COLO668 (cell line): Measurements from ENCODE around the gene OR5J2.
"Not testable (repeated sequence)": the region's sequence is repeated elsewhere in the genome, so short reads cannot be mapped to it uniquely, and the experiment has no call there.

Experiments used
- DNase-seq: peaks from one replicate; lab custom pipeline; 2025; ENCODE audit not compliant: unreplicated experiment; lab: John Stamatoyannopoulos, UW

The OR5J2 gene

DNA sequence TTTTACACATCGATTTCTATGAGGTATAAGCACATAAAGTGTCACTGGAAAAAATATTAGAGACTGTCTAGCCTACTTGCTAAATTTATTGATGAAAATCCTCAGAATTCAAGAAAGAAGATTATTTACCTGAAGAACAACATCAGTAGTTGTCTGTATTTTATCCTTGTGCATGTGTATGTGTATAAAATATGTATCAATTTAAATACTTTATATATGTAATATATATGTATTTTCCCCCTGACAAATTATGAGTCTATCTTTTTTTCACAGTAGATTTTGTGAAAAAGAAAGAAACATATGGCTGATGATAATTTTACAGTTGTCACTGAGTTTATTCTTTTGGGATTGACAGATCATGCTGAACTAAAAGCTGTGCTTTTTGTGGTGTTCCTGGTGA, at the start of gene OR5J2:
Gene OR5J2 (plus strand): TSS at position 301 of the 400 bp plus-strand sequence. CDS start 0 bp downstream, at position 301.
- no peak for DNase-seq

DNA sequence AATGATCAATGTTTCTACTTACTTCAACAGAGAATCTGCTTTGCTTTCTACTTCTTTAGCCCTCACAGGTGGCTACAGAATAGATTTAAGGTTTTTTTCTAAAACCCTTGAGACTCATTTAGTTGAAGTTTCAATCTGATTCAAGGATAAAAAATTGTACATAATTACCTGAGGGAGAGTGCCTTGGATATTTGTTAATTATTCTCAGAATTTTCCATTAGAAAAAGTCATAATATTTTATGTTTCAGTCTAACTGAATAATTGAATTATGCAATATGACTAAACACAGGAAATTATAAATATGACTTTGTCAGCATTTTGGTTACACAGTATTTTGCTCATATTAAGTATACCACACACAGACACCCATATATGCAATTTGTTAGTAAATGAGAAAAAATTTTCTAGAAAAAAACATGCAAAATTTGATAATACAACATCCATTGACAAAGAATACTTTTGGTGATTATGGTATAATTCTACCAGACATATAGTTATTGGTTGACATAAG, 36.2 kb upstream of the OR5J2 start, which contains the start of gene OR8J3:
Gene OR8J3 (minus strand): TSS at position 51 of the 511 bp plus-strand sequence. CDS start 2,483 bp downstream, outside the sequence.
- DNase-seq: no peak

DNA sequence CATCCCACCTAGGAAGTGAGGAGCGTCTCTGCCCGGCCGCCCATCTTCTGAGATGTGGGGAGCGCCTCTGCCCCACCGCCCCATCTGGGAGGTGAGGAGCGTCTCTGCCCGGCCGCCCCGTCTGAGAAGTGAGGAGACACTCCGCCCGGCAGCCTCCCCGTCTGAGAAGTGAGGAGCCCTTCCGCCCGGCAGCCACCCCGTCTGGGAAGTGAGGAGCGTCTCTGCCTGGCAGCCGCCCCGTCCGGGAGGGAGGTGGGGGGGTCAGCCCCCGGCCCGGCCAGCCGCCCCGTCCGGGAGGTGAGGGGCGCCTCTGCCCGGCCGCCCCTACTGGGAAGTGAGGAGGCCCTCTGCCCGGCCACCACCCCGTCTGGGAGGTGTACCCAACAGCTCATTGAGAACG, 32.7 kb upstream of the OR5J2 start:
- not testable (repeated sequence) for DNase-seq

DNA sequence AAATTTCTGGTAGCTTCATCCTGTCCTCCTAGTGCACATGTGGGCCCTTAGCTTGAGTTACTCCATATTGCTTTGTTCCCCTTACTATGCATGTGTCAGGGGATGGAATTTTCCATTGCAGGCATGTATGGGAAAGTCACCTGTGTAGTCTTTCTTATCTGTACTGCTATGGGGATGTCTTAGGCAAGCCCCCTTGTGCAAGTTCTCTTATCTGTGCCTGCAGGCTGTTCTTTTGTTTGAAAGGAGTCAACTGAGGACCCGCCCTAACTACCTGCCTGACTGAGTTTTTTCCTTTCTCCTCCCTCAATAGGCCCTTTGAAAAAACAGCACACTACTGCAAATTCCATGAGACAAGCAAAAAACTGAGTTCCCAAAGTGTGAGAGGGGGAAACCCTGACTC, 25.0 kb upstream of the OR5J2 start:
- DNase-seq: no peak

DNA sequence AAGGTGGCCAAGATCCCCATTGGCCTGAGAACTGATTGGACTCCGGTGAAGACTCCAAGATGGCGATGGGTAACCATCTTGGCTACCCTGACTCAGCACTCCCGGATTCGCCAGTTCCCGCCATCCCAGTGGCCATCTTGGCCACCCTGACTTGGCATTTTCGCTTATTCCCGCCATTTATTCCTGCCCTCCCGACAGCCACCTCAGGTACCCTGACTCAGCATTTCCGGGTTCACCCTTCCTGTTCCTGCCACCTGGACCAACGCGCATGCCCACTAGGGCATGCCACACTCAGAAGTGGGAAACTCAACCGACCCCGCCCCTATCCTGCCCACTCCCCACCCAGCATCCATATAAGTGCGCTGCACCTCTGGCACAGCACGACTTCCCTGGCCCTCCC, 24.1 kb upstream of the OR5J2 start:
- no peak for DNase-seq

DNA sequence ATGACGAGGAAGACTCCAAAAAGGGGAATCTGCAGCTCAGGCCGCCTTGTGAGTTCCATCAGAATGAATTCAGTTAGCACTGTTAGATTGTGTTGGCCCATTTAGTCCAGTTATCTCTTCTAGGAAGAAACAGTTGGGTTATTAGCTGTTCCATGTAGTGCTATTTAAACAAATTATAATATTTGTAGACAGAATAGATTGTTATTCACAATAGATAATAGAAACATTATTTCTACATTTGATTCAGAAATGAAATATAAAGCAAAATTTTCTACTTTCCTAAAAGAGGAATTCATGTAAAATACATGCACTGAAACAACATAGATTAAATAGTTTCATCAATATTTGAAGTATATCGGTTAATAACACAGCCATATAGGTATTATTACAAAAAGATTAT, 16.2 kb upstream of the OR5J2 start, which contains the start of gene OR8K5:
Gene OR8K5 (minus strand): TSS at position 101 of the 400 bp plus-strand sequence. CDS start 0 bp downstream, at position 101.
- DNase-seq: no peak

DNA sequence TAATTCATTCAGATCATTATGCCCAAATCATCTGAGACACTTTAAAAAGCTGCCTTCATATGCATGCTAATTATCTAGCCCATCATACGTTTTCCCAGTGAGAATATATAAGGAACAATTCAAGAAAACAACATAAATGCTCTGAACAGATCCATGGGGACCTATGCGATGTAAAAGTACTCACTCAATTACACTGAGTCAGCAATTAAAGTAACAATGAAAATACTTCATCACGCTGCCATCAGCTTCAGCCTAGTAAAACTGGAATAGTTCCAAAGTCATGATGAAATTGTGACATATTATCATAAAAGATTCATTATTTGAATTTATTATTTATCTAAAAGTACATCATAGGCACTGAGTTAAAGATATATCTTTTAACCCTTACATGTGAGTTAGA, 12.6 kb upstream of the OR5J2 start:
- no peak for DNase-seq

DNA sequence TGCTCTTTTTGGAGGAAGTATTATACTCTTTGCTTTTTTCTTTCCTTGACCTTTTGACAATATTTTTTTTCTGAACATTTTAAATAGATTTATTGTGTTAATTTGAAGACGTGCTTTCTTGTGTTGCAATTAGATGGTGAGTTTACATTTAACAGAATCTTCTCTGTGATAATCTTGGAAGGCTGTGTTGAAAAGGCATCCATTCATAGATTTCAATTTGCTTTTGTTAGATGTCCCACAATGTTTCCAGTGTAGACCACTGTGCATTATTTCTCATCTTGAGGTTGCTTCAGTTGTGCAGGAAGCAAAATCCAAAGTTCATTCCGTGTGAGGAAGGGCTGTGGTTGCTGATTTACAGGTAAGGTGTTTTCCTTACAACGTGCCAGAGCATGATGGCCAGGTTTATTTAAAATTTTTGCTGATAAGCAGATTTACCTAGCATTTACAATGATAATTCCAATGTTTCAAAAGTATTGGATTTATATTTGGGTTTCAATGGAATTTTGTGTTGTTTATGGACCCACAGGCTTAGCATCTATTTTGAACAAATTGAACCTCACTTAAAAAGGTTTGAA, 4.1 kb upstream of the OR5J2 start:
- DNase-seq: no peak

DNA sequence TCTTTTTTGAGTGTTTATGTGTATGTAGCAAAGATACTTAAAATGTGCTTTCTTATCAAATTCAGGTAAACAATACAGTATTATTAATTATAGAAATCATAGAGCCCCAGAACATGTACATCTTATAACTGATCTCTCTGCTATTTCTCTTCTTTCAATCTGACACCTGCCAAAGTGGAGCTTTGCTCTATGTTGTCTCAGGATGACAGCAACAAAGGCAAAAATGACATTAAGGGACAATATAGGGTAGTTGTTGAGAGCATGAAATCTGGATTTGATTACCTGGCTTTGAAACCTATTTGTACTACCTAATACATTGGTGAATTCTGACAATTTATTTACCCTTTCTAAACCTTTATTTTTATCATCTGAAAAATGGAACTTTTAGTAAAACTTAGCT, 7.0 kb downstream of the OR5J2 start:
- DNase-seq: no peak

DNA sequence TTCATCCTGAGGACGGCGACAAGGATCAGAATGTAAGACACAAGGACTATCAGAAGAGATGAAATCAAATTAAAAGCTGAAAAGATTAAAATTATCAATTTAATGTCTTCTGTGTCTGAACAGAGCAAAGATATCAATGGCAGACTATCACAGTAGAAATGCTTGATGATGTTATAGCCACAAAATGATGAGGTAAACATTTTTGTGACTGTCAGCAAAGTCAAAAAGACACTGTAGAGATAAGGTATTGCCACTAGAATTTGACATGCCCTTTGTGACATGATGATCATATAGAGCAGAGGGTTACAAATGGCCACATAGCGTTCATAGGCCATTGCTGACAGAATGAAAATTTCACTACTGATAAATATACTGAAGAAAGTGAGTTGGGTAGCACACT, 12.2 kb downstream of the OR5J2 start:
- DNase-seq: no peak

DNA sequence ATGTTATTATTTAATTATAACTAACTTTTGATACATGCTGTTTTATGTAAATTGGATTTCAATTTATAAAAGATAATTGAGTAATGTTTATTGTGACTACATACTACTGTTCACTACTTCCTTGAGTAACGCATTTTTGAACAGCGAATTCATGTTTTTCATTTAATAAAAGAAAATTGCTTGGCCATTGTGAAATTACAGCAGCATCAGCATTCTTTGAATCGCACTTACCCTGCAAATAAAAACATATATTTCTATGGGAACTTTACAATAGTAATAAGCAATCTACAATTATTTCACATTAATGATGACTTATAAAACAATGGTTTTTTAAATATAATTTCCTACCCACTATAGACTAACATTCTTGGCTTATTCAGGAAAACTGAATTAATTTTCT, 20.3 kb downstream of the OR5J2 start:
- DNase-seq: no peak

DNA sequence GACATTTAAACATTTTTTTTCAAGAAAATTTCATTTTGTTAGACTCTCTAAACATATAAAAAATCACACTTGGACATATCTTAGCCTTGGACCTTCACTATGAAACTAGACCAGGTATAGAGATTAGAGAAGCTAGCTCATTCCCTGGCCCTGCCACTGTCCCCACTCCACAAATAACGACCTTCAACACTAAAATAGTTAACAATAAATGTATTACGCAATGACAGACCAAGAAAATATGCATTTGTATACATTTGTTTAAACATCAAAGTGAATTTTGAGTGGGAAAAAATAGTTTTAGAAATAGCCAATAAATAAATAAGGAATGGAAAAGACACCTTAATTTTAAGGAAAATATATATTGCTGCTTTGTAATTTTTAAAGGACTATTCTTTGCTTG, 20.9 kb downstream of the OR5J2 start:
- DNase-seq: no peak

DNA sequence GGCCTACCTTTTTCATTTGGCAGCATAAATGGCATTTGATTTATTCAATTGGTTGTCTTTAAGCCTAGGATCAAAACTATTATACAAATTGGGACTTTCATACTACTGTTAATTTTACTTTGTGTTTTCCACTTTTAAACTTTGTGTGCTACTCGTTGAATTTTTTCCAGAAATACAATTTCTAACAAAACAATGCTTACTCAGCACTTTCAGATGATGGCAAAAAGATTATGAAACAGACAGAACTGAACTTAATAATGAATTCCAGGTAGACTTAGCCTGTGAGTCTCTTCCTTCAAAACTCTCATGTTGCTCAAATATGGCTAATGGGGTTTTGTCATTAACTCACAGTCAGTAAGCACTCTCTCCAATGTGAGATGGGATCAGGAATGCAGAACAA, 31.4 kb downstream of the OR5J2 start:
- DNase-seq: no peak

DNA sequence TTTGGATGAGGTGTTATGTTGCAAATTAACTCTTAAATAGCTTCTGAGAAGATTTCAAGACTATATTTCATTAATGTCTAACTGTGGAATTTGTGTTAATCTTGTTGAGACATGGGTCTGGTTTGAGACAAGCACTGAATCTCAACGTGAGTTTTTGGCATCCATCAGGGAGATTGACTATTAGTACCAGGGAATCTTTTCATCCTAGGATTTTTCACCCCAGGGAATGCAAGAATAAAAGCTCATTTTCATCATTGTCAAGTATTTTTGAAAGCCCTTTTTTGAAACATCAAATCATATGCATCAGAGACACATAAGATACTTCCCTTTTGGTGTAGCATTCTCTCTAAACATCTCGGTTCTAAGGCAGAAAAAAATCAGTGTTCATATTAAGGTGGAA, 38.1 kb downstream of the OR5J2 start:
- no peak for DNase-seq

DNA sequence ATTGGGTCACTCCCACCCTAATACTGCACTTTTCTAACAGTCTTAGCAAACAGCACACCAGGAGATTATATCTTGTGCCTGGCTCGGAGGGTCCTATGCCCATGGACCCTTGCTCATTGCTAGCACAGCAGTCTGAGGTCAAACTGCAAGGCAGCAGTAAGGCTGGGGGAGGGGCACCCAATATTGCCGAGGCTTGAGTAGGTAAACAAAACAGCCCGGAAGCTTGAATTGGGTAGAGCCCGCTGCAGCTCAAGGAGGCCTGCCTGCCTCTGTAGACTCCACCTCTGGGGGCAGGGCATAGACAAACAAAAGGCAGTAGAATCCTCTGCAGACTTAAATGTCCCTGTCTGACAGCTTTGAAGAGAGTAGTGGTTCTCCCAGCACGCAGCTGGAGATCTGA, 43.3 kb downstream of the OR5J2 start:
- not testable (repeated sequence) for DNase-seq
